GM18505 (cell line): ENCODE measurements around the gene POLRMT.
"Not testable (repeated sequence)": the region's sequence is repeated elsewhere in the genome, so short reads cannot be mapped to it uniquely, and the experiment has no call there.

Experiments used
- ATAC-seq: cut with Tn5 transposase; IDR thresholded peaks from one replicate; pipeline ENCODE4 v1.9.1; 2021; ENCODE audit not compliant: unreplicated experiment
- POLR2A ChIP-seq: IDR thresholded peaks from 4 replicates; pipeline ENCODE4 v1.6.1; 2011; ENCODE audit warnings: borderline replicate concordance; ENCODE audit not compliant: insufficient read depth, insufficient read length; ENCODE audit errors: extremely low read depth

POLRMT gene

GRCh38 chr19:623175-623916 is 10.0 kb downstream of the POLRMT start:
- no peak for ATAC-seq
- no peak for TF ChIP-seq POLR2A

GRCh38 chr19:622666-623065 is 10.7 kb downstream of the POLRMT start:
- no peak for TF ChIP-seq POLR2A
- no peak for ATAC-seq

- TF ChIP-seq POLR2A = no peak
- no peak for ATAC-seq
Observed at GRCh38 chr19:621819-622218, 11.5 kb downstream of the POLRMT start.

GRCh38 chr19:621191-621590 is 12.1 kb downstream of the POLRMT start:
- not testable (repeated sequence) for ATAC-seq

DNA sequence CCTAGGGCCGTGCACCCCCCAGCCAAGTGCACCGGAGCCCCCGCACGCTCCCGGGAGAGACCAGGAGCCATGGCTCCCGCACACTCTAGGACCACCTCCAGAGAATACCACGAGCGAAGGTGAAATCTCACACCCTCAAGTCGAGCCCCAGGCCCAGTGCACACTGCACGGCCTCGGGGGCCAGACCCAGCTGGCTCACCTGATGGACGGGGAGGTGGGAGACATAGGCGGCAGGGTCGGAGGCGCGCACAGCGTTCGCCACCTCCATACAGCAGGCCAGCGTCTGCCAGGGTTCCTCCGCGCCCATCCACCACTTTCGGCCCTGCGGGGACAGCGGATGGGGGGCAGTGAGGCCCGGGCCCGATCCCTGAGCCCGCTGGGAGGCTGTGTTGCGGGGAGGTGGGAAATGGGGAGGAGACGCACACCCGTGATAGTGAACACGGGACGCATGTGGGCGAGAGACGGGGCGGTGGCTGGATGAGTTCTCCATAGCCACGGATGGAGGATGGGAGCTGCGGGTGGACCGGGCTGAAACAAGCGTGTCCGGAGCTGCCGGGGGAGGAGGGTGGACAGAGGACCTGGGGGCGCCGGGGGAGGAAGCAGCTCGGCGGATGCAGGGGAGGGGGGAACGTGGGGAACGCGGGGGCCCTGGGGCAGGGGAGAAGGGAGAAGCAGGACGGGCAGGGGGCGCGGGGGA is 13.0 kb downstream of the POLRMT start:
- no peak for ATAC-seq
- TF ChIP-seq POLR2A = no peak

DNA sequence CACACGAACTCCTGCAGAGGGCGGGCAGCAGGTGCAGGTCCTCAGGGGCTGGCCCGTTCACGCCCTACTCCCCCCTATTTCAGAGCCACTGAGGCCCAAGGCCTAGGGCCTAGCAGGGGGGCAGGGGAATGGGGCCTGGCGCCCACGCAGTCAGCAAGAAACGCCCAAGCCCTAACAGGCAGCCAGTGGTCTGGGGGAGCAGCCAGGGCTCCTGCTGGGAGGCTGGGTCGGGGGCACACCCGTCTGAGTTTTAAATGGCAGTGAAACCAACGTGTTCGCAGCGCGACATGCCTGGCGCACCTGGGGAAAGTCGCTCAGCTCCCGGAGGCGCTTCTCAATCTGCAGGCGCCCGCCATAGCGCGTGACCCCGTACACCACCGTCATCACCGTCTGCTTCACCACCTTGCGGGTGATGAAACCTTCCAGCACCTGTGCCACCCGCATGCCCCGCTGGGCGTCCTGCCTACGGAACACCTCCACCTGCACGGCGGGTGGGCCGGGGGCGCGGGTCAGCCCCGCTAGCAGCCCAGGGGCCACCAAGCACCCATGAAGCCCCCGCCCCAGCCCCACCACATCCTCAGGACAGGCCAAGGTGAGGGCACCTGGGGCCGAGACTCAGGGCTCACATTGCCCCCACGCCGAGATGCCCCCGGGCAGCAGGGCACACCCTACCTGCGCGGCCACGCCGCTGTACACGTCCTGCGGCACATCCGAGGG is 13.9 kb downstream of the POLRMT start:
- no peak for TF ChIP-seq POLR2A

GRCh38 chr19:618674-619285 is 14.6 kb downstream of the POLRMT start:
- no peak for ATAC-seq
- no peak for TF ChIP-seq POLR2A

More for the DNA sequence above, 13.9 kb downstream of the POLRMT start:
- no peak for ATAC-seq

DNA sequence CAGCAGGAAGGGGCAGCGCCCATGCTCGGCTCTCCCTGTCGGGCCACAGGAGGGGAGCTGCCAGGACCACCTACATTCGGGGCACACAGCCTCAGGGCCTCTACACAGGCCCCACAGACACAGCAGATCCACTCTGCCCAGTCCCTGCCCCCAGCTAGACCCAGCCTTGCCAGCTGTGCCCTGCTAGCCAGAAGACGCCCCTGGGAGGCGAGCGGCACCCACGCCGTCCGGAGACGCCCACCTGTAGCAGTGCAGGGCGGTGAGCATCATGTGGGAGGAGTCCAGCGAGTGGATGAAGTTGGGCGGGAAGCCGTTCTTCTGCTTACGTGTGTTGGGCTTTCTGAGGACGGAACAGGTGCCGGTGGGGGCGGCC is 15.1 kb downstream of the POLRMT start:
- ATAC-seq = no peak
- TF ChIP-seq POLR2A = no peak

- TF ChIP-seq POLR2A = no peak
Observed at GRCh38 chr19:617551-618246, 15.6 kb downstream of the POLRMT start.

DNA sequence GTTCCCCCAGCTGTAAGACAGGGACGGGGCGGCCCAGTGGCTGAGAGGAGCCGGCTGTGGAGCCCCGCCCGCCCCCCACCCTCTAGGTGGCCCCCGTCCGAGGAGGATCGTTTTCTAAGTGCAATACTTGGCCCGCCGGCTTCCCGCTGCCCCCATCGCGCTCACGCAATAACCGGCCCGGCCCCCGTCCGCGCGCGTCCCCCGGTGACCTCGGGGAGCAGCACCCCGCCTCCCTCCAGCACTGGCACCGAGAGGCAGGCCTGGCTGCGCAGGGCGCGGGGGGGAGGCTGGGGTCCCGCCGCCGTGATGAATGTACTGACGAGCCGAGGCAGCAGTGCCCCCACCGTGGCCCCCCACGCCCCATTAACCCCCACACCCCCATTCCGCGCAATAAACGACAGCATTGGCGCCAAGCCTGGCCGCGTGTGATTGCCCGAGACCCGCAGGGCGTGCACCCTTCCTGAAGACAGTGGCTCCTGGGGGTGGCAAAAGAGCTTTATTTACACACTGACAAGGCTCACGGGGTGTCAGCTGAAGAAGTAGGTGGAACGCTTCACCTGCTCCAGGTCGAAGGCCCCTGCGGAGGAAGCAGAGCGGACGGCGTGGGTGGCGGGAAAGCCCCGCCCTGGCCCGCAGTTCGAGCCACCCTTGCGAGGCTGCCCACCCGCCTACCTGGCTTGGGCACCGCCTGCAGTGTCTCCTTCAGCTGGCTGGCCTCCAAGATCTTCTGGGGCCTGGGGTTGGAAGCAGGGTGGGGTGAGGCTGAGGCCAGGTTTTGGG is 16.4 kb downstream of the POLRMT start:
- no peak for ATAC-seq
- TF ChIP-seq POLR2A = no peak

More at GRCh38 chr19:617551-618246, 15.6 kb downstream of the POLRMT start:
- no peak for ATAC-seq

GRCh38 chr19:616062-616700 is 17.2 kb downstream of the POLRMT start:
- no peak for TF ChIP-seq POLR2A
- no peak for ATAC-seq

GRCh38 chr19:615619-616018 is 17.7 kb downstream of the POLRMT start:
- no peak for ATAC-seq

More at GRCh38 chr19:615619-616018, 17.7 kb downstream of the POLRMT start:
- no peak for TF ChIP-seq POLR2A
